K562 (cell line): ENCODE data around the gene DRC1. TPM values are rescaled to one million over a fixed set of nuclear protein-coding genes. Genes with fewer than 3 reads are reported as not detected.

ENCODE experiments used
- CREB3L1 ChIP-seq: fragments of 450-650 bp; IDR thresholded peaks from 2 replicates; pipeline ENCODE4 v1.6.1; 2014; ENCODE audit warnings: low read depth, mild to moderate bottlenecking, moderate library complexity, borderline replicate concordance
- DLX4 ChIP-seq: fragments of 250-450 bp; sonication (Bioruptor Pico); IDR thresholded peaks from 2 replicates; pipeline ENCODE4 v1.6.1; 2021; ENCODE audit warnings: mild to moderate bottlenecking
- ETV1 ChIP-seq: fragments of 450-650 bp; conservative IDR thresholded peaks from 2 replicates; pipeline ENCODE4 v1.6.1; 2016; ENCODE audit warnings: missing genetic modification characterization, control low read depth, low read depth, missing compliant biosample characterization
- GTF2F1 ChIP-seq: IDR thresholded peaks from 2 replicates; pipeline ENCODE4 v1.6.1; 2011; ENCODE audit warnings: low read depth, low read length, improper control_type of control experiment
- HES1 ChIP-seq: fragments of 450-650 bp; IDR thresholded peaks from 2 replicates; pipeline ENCODE4 v1.6.1; 2016; ENCODE audit warnings: low read depth, mild to moderate bottlenecking, moderate library complexity
- PCBP1 ChIP-seq: fragments of 200-400 bp; formaldehyde crosslinking; IDR thresholded peaks from 2 replicates; pipeline ENCODE4 v1.6.1; 2018; ENCODE audit warnings: mild to moderate bottlenecking, low read depth, low read length; ENCODE audit not compliant: poor library complexity, severe bottlenecking
- RBM15 ChIP-seq: fragments of 200-400 bp; formaldehyde crosslinking; IDR thresholded peaks from 2 replicates; pipeline ENCODE4 v1.6.1; 2018; ENCODE audit warnings: mild to moderate bottlenecking, low read length, moderate library complexity; ENCODE audit not compliant: insufficient read depth
- RCOR1 ChIP-seq, 2 experiments: IDR thresholded peaks; 2 replicates each; pipeline ENCODE4 v1.6.1; 2012; ENCODE audit warnings: low read depth in 2 of 2, low read length in 2 of 2, borderline replicate concordance in 1 of 2, improper control_type of control experiment in 1 of 2
- SIN3B ChIP-seq: fragments of 450-650 bp; IDR thresholded peaks from 2 replicates; pipeline ENCODE4 v1.6.1; 2017; ENCODE audit warnings: low read depth, mild to moderate bottlenecking, moderate library complexity
- SMARCA4 ChIP-seq: fragments of 450-650 bp; IDR thresholded peaks from 2 replicates; pipeline ENCODE4 v1.6.1; 2016
- SMARCC2 ChIP-seq: fragments of 450-650 bp; IDR thresholded peaks from 2 replicates; pipeline ENCODE4 v1.6.1; 2017; ENCODE audit warnings: antibody characterized with exemption, moderate library complexity, mild to moderate bottlenecking, low read depth
- SMC3 ChIP-seq: conservative IDR thresholded peaks from 2 replicates; pipeline ENCODE4 v1.6.1; 2011; ENCODE audit warnings: low read depth, low read length, improper control_type of control experiment; ENCODE audit not compliant: insufficient read depth
- TCFL5 ChIP-seq: fragments of 250-450 bp; sonication (Bioruptor Pico); conservative IDR thresholded peaks from 2 replicates; pipeline ENCODE4 v1.6.1; 2021; ENCODE audit warnings: mild to moderate bottlenecking, moderate library complexity, matching md5 sums
- ZNF124 ChIP-seq: sonication (generic); formaldehyde crosslinking; IDR thresholded peaks from 2 replicates; pipeline ENCODE4 v1.8.1; 2022; ENCODE audit warnings: missing genetic modification reagents
- ZNF263 ChIP-seq: sonication (generic); formaldehyde crosslinking; IDR thresholded peaks from 2 replicates; pipeline ENCODE4 v1.8.0; 2022; ENCODE audit warnings: mild to moderate bottlenecking, missing genetic modification reagents, borderline replicate concordance
- ZNF77 ChIP-seq: fragments of 250-450 bp; sonication (Bioruptor Pico); IDR thresholded peaks from 2 replicates; pipeline ENCODE4 v1.5.0; 2020
- polyA plus RNA-seq, 8 experiments: library from polyadenylated mRNA; depleted of rRNA in 4 of 8; stranded (reverse) in 5 of 8; unstranded in 3 of 8; fragments of >200 nt; fragmentation: Nextera tagmentation in 2 of 8; fragmentation: Illumina TruSeq in 1 of 8; extraction: Ambion mirVana in 2 of 8; extraction: Trizol in 1 of 8; gene quantifications; 2 replicates each; pipeline versions ENCODE4 v1.2.1 to v1.2.3, GENCODE V29; 2011 to 2014; ENCODE audit warnings: inconsistent platforms in 1 of 8, missing spikeins in 1 of 8
- total RNA-seq, 7 experiments: library from RNA; depleted of rRNA in 6 of 7; stranded (reverse); fragments of >200 nt in 6 of 7; fragmentation: Illumina TruSeq in 2 of 7; extraction: Trizol in 2 of 7; gene quantifications; 2 replicates each; pipeline versions ENCODE4 v1.2.1 to v1.2.3, GENCODE V29; 2011 to 2021; ENCODE audit warnings: low replicate concordance in 1 of 7
- TF ChIP-seq, protein P1 (sequence below): fragments of 150-350 bp; IDR thresholded peaks from 2 replicates; pipeline ENCODE4 v1.6.1; 2014; ENCODE audit warnings: low read depth, mild to moderate bottlenecking, low read length, borderline replicate concordance
- TF ChIP-seq, protein P2 (sequence below): fragments of 450-650 bp; formaldehyde crosslinking; IDR thresholded peaks from 2 replicates; pipeline ENCODE4 v1.4.0; 2020; ENCODE audit warnings: mild to moderate bottlenecking, moderate library complexity

Gene DRC1
- total and polyA plus RNA-seq, 9 of the 15 experiments (the other 6 are each of a cell fraction or from before 2014, with no cell fraction given): 0.07 to 0.10 TPM; not detected in 7

DNA sequence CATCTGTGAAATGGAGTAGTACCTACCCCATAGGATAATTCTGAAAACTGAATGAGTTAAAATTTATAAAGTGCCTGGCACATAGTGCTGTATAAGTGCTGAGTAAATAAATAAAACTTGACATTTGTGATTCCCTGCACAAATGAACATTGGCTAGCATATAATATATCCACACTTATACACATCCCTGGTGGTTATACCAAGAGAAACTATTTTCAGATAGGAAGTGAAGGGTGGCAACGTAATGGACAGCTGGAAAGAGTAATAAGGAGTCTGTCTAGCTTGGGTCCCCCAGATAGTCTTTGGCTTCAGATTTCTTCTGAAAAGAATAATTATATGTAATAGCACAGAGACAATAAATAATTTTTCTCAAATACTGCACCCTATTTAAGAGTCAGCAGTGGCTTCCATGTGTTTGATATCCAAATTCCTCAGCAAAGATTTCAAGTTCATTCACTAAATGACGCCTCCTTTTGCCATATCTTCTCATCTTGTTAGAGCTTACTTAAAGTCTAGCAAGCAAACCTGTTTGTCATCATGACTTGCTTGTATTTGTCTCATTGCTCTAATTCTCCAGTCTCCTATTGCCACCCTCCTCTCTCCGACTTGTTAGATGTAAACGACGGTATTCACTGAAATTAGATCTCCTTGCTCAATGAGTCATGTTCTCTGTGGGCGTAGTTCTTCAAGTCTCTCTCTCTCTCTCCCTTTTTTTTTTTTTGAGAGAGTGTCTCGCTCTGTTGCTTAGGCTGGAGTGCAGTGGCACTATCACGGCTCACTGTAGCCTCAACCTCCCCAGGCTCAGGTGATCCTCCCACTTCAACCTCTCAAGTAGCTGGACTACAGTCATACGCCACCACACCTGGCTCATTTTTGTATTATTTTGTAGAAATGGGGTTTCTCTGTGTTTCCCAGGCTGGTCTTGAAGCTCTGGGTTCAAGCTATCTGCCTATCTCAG, 46.4 kb upstream of the DRC1 start (continued):
- TF ChIP-seq ETV1 (tag) (no peak), HES1 (no peak), SMARCA4 (peak; percentile 98), PCBP1 (no peak), RCOR1 (IDR thresholded peaks at IDR 0.05; ENCODE audit: borderline replicate concordance in 1 of 2, low read depth in 2 of 2, low read length in 2 of 2) (peak in 1 of 2 experiments; percentile 70; a peak in 1 of 4 replicates), GTF2F1 (no peak), TCFL5 (no peak), ZNF77 (CRISPR knock-in tag) (no peak), SMARCC2 (peak; percentile 91), RBM15 (no peak), ZNF124 (CRISPR knock-in tag) (no peak), SMC3 (no peak), DLX4 (CRISPR knock-in tag) (no peak), CREB3L1 (no peak; the same call in 1 of the 2 replicates), ZNF263 (no peak), SIN3B (peak; percentile 18; the same call in 1 of the 2 replicates)
- TF ChIP-seq, protein P1, sequence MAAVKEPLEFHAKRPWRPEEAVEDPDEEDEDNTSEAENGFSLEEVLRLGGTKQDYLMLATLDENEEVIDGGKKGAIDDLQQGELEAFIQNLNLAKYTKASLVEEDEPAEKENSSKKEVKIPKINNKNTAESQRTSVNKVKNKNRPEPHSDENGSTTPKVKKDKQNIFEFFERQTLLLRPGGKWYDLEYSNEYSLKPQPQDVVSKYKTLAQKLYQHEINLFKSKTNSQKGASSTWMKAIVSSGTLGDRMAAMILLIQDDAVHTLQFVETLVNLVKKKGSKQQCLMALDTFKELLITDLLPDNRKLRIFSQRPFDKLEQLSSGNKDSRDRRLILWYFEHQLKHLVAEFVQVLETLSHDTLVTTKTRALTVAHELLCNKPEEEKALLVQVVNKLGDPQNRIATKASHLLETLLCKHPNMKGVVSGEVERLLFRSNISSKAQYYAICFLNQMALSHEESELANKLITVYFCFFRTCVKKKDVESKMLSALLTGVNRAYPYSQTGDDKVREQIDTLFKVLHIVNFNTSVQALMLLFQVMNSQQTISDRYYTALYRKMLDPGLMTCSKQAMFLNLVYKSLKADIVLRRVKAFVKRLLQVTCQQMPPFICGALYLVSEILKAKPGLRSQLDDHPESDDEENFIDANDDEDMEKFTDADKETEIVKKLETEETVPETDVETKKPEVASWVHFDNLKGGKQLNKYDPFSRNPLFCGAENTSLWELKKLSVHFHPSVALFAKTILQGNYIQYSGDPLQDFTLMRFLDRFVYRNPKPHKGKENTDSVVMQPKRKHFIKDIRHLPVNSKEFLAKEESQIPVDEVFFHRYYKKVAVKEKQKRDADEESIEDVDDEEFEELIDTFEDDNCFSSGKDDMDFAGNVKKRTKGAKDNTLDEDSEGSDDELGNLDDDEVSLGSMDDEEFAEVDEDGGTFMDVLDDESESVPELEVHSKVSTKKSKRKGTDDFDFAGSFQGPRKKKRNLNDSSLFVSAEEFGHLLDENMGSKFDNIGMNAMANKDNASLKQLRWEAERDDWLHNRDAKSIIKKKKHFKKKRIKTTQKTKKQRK: no peak
- TF ChIP-seq, protein P2, sequence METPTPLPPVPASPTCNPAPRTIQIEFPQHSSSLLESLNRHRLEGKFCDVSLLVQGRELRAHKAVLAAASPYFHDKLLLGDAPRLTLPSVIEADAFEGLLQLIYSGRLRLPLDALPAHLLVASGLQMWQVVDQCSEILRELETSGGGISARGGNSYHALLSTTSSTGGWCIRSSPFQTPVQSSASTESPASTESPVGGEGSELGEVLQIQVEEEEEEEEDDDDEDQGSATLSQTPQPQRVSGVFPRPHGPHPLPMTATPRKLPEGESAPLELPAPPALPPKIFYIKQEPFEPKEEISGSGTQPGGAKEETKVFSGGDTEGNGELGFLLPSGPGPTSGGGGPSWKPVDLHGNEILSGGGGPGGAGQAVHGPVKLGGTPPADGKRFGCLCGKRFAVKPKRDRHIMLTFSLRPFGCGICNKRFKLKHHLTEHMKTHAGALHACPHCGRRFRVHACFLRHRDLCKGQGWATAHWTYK (CRISPR knock-in tag): no peak
